GM12878 (cell line): ENCODE data around the gene DYNC1H1. TPM values are rescaled to one million over a fixed set of nuclear protein-coding genes. Genes with fewer than 3 reads are reported as not detected.

Experiments used
- ATAC-seq: fragments of 200-7000 bp; cut with Tn5 transposase; 3 replicates; pipeline ENCODE4 v1.9.1; 2020; ENCODE audit warnings: mild to moderate bottlenecking, moderate library complexity
- BruUV-seq: library from RNA; stranded (reverse); fragments of 400-500 nt; replicated peaks from 2 replicates; lab custom pipeline; 2021; lab: Mats Ljungman, UMichigan
- CTCF ChIA-PET: fragments of 300-600 bp; sonication (Branson Sonifier 250); formaldehyde crosslinking; extraction: SDS; loops from one replicate; lab custom pipeline; 2021; ENCODE audit warnings: inconsistent platforms; lab: Yijun Ruan, JAX
- POLR2A ChIA-PET: fragments of 350-600 bp; formaldehyde crosslinking; extraction: SDS; loops from one replicate; lab custom pipeline; 2021; ENCODE audit warnings: inconsistent platforms; lab: Charles Lee
- RAD21 ChIA-PET: fragments of 300-600 bp; sonication (Branson Sonifier 250); formaldehyde crosslinking; loops from one replicate; lab custom pipeline; 2023; ENCODE audit warnings: antibody characterized with exemption; ENCODE audit not compliant: unreplicated experiment; lab: Charles Lee
- SMC1A ChIA-PET: fragments of 300-600 bp; sonication (Branson Sonifier 250); formaldehyde crosslinking; loops from one replicate; lab custom pipeline; 2023; ENCODE audit not compliant: unreplicated experiment, uncharacterized antibody; lab: Charles Lee
- DNase-seq: peaks from one replicate; pipeline ENCODE4 v3.0.0-alpha.2; 2011; ENCODE audit warnings: low read depth, low spot score
- FAIRE-seq: peaks from 3 replicates; lab custom pipeline; 2011; peaks lifted over from hg19 to GRCh38; lab: Jason Lieb, UNC
- H2AFZ ChIP-seq: 2 replicates; pipeline ENCODE4 v1.6.0; 2011; ENCODE audit warnings: low read depth, low read length, control low read depth; ENCODE audit not compliant: control insufficient read depth
- H3K27ac ChIP-seq: 2 replicates; pipeline ENCODE4 v1.5.1; 2011; ENCODE audit warnings: control low read depth; ENCODE audit not compliant: control insufficient read depth, insufficient read depth
- H3K27me3 ChIP-seq, 2 experiments: replicated peaks in 1 of 2; 2 replicates each; pipeline versions ENCODE4 v1.6.0 to v1.6.1; 2011; ENCODE audit warnings: low read length in 1 of 2; ENCODE audit not compliant: control insufficient read depth in 2 of 2, insufficient read depth in 2 of 2
- H3K36me3 ChIP-seq, 2 experiments: 2 replicates each; pipeline ENCODE4 v1.5.1; 2011; ENCODE audit warnings: low read length in 1 of 2; ENCODE audit not compliant: control insufficient read depth in 2 of 2, insufficient read depth in 2 of 2
- H3K4me1 ChIP-seq: 2 replicates; pipeline ENCODE4 v1.6.1; 2011; ENCODE audit warnings: mild to moderate bottlenecking, low read length, moderate library complexity, mixed read lengths; ENCODE audit not compliant: control insufficient read depth, insufficient read depth
- H3K4me2 ChIP-seq: 2 replicates; pipeline ENCODE4 v1.6.0; 2011; ENCODE audit warnings: control low read depth; ENCODE audit not compliant: control insufficient read depth, insufficient read depth
- H3K4me3 ChIP-seq: fragments of 200-600 bp; sonication (generic); 2 replicates; pipeline ENCODE4 v1.5.1; 2016
- H3K79me2 ChIP-seq: 2 replicates; pipeline ENCODE4 v1.6.0; 2011; ENCODE audit warnings: low read length; ENCODE audit not compliant: control insufficient read depth, insufficient read depth
- H3K9ac ChIP-seq: 2 replicates; pipeline ENCODE4 v1.8.0; 2011; ENCODE audit warnings: low read length, control low read depth, mixed read lengths; ENCODE audit not compliant: control insufficient read depth, insufficient read depth
- H3K9me3 ChIP-seq: replicated peaks from 3 replicates; pipeline ENCODE4 v1.5.1; 2011; ENCODE audit warnings: mild to moderate bottlenecking, low read length; ENCODE audit not compliant: control insufficient read depth, insufficient read depth
- H4K20me1 ChIP-seq: 2 replicates; pipeline ENCODE4 v1.6.0; 2011; ENCODE audit not compliant: control insufficient read depth, insufficient read depth
- EED ChIP-seq: sonication (generic); IDR thresholded peaks from 2 replicates; pipeline ENCODE4 v1.6.1; 2016; ENCODE audit warnings: antibody characterized with exemption, low read depth
- EZH2 ChIP-seq: IDR thresholded peaks from 2 replicates; pipeline ENCODE4 v1.6.1; 2012; ENCODE audit warnings: low read depth, mild to moderate bottlenecking, control low read depth, inconsistent platforms, low read length, borderline replicate concordance; ENCODE audit not compliant: control insufficient read depth
- FOXM1 ChIP-seq: IDR thresholded peaks from 2 replicates; pipeline ENCODE4 v1.6.1; 2012; ENCODE audit warnings: low read depth, mild to moderate bottlenecking, inconsistent platforms, low read length, moderate library complexity
- GATAD2B ChIP-seq: fragments of 450-650 bp; conservative IDR thresholded peaks from 2 replicates; pipeline ENCODE4 v1.6.1; 2017; ENCODE audit warnings: low read depth, mild to moderate bottlenecking, moderate library complexity
- MXI1 ChIP-seq: fragments of 150-350 bp; IDR thresholded peaks from 2 replicates; pipeline ENCODE4 v1.6.1; 2011; ENCODE audit warnings: low read depth, mild to moderate bottlenecking, inconsistent platforms, low read length, improper control_type of control experiment
- NFXL1 ChIP-seq: fragments of 450-650 bp; IDR thresholded peaks from 2 replicates; pipeline ENCODE4 v1.6.1; 2017; ENCODE audit warnings: antibody characterized with exemption, mild to moderate bottlenecking, borderline replicate concordance
- NR2C2 ChIP-seq: IDR thresholded peaks from 2 replicates; pipeline ENCODE4 v1.6.1; 2011; ENCODE audit warnings: borderline replicate concordance, low read depth; ENCODE audit not compliant: control insufficient read depth, insufficient read length
- PAX5 ChIP-seq: IDR thresholded peaks from 2 replicates; pipeline ENCODE4 v1.6.1; 2011; ENCODE audit warnings: low read depth, low read length, borderline replicate concordance
- POLR2AphosphoS2 ChIP-seq: IDR thresholded peaks from 2 replicates; pipeline ENCODE4 v1.6.1; 2011; ENCODE audit warnings: low read depth, mild to moderate bottlenecking, low read length, improper control_type of control experiment, moderate library complexity
- POU2F2 ChIP-seq: IDR thresholded peaks from 3 replicates; pipeline ENCODE4 v1.6.1; 2011; ENCODE audit warnings: low read depth, mild to moderate bottlenecking, low read length, borderline replicate concordance
- SMAD5 ChIP-seq: IDR thresholded peaks from 2 replicates; pipeline ENCODE4 v1.6.1; 2016; ENCODE audit warnings: antibody characterized with exemption, low read depth
- STAT1 ChIP-seq: fragments of 450-650 bp; conservative IDR thresholded peaks from 2 replicates; pipeline ENCODE4 v1.6.1; 2014; ENCODE audit warnings: antibody characterized with exemption, mild to moderate bottlenecking
- ZNF24 ChIP-seq: fragments of 450-650 bp; IDR thresholded peaks from 2 replicates; pipeline ENCODE4 v1.6.1; 2017; ENCODE audit warnings: antibody characterized with exemption, mild to moderate bottlenecking
- ZNF274 ChIP-seq: IDR thresholded peaks from one replicate; pipeline ENCODE4 v1.8.0; 2011; ENCODE audit not compliant: insufficient read length, insufficient read depth
- WGBS: methylation state at CpG from one replicate; pipeline ENCODE4 v1.1.6; 2016; ENCODE audit warnings: low lambda C conversion rate; ENCODE audit not compliant: insufficient replicate concordance, insufficient coverage; ENCODE audit errors: missing lambda C conversion rate; 5-methylcytosine and 5-hydroxymethylcytosine counted together
- in situ Hi-C: fragments of 300-500 bp; cut with MboI; formaldehyde crosslinking; loops from 9 replicates; pipeline ENCODE4 v1.14.3; 2018; ENCODE audit warnings: mixed read lengths
- intact Hi-C: fragments of 100-400 bp; cut with micrococcal nuclease; formaldehyde crosslinking; loops from one replicate; pipeline ENCODE4 v1.14.2; 2022; ENCODE audit not compliant: unreplicated experiment
- polyA plus RNA-seq, 11 experiments: library from polyadenylated mRNA; depleted of rRNA in 4 of 11; unstranded in 6 of 11; stranded (reverse) in 5 of 11; fragments of >200 nt; fragmentation: Nextera tagmentation in 4 of 11; fragmentation: Illumina TruSeq in 1 of 11; extraction: Ambion mirVana in 4 of 11; extraction: Trizol in 1 of 11; gene quantifications; 1 replicate in 1 of 11; 2 replicates in 10 of 11; pipeline versions ENCODE4 v1.2.1 to v1.2.3, GENCODE V29; 2011 to 2016; ENCODE audit warnings: inconsistent platforms in 2 of 11, missing spikeins in 2 of 11, low read depth in 1 of 11
- total RNA-seq, 4 experiments: library from RNA; depleted of rRNA in 3 of 4; stranded (reverse); fragments of >200 nt in 3 of 4; fragmentation: Illumina TruSeq in 1 of 4; extraction: Trizol in 1 of 4; gene quantifications; 2 replicates each; pipeline versions ENCODE4 v1.2.1 to v1.2.3, GENCODE V29; 2013 to 2021
- TF ChIP-seq, protein P1 (sequence below): fragments of 450-650 bp; IDR thresholded peaks from 2 replicates; pipeline ENCODE4 v1.6.1; 2017; ENCODE audit warnings: borderline replicate concordance
- TF ChIP-seq, protein P2 (sequence below), 3 experiments: IDR thresholded peaks in 2 of 3; conservative IDR thresholded peaks in 1 of 3; 2 replicates each; pipeline ENCODE4 v1.5.1; 2011; ENCODE audit warnings: low read depth in 3 of 3, low read length in 3 of 3, mild to moderate bottlenecking in 3 of 3, control low read depth in 2 of 3, moderate library complexity in 2 of 3, inconsistent platforms in 1 of 3, mixed read lengths in 1 of 3; ENCODE audit not compliant: control insufficient read depth in 2 of 3, insufficient read depth in 1 of 3; ENCODE audit errors: extremely low read depth in 1 of 3
- TF ChIP-seq, protein P3 (sequence below): fragments of 450-650 bp; IDR thresholded peaks from 2 replicates; pipeline ENCODE4 v1.6.1; 2016; ENCODE audit warnings: mild to moderate bottlenecking, moderate library complexity, borderline replicate concordance

DYNC1H1 gene
- total and polyA plus RNA-seq, 10 of the 15 experiments (the other 5 are each of a cell fraction or from before 2014, with no cell fraction given) = 38.4 to 291 (median 111) TPM

DNA sequence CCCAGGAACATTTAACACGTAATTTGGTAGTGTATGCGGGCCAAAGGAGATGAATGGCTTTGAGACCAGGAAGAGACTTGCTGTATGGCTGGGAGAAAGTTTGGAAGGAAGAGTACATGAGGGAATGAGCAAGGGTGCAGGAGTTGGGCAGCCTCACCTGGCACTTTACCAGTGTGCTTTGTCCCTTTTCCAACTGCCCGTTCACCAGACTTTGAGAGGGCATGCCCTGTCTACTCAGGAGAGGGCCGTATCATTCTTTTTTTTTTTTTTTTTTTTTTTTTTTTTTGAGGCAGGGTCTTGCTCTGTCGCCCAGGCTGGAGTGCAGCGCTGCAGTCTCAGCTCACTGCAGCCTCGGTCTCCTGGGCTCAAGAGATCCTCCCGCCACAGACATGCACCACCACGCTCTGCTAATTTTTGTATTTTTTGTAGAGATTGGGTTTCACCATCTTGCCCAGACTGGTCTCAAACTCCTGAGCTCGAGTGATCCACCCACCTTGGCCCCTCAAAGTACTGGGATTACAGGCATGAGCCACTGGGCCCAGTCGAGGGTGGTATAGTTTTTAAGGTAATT is 6.5 kb downstream of the DYNC1H1 start:
- in situ Hi-C loops = no loop called here
- no peaks in the 10 kb centered on the region for H3K27me3 ChIP-seq
- no peaks in the 10 kb centered on the region for H3K9me3 ChIP-seq
- H3K79me2 ChIP-seq = peaks cover 44% of the 10 kb centered on the region
- no TSS peak for BruUV-seq
- H2AFZ ChIP-seq = no peak overlapping the region
- H3K27ac ChIP-seq = no peak overlapping the region
- ChIA-PET SMC1A (interaction anchor here (3.6 kb wide), 1 partner anchor 21 kb away, joined by 15 read pairs; no protein-coding TSS in a partner anchor), POLR2A (interaction anchor here (1.1 kb wide), 1 partner anchor 21 kb away, joined by 3 read pairs; no protein-coding TSS in a partner anchor), CTCF (interaction anchor here (0.7 to 3.4 kb wide), 4 partner anchors 10 to 351 kb away, joined by 3 to 18 read pairs (median 6); no protein-coding TSS in a partner anchor), RAD21 (interaction anchor here (0.6 kb wide), 1 partner anchor 72 kb away, joined by 3 read pairs; no protein-coding TSS in a partner anchor)
- no peak overlapping the region for H3K4me3 ChIP-seq
- H3K4me1 ChIP-seq = peaks cover 4% of the 10 kb centered on the region
- DNase-seq (no peak), FAIRE-seq (no peak), ATAC-seq (peak; percentile 48)
- no peak overlapping the region for H3K4me2 ChIP-seq
- H3K9ac ChIP-seq = no peak overlapping the region
- 0 out of 4 replicates have a peak, but pooled peaks cover 0 to 2% of the 10 kb centered on the region in 2 experiments for H3K36me3 ChIP-seq
- no peaks in the 10 kb centered on the region; the same call in 1 of the 2 replicates for H4K20me1 ChIP-seq
- intact Hi-C loops = no loop called here
- 81% methylated on average over 7 of the region's 11 CpGs for WGBS
- TF ChIP-seq EED = no peak
- no peak for TF ChIP-seq EZH2
- TF ChIP-seq NFXL1 = no peak
- TF ChIP-seq POLR2AphosphoS2 = no peak
- no peak for TF ChIP-seq ZNF24
- TF ChIP-seq, protein P1, sequence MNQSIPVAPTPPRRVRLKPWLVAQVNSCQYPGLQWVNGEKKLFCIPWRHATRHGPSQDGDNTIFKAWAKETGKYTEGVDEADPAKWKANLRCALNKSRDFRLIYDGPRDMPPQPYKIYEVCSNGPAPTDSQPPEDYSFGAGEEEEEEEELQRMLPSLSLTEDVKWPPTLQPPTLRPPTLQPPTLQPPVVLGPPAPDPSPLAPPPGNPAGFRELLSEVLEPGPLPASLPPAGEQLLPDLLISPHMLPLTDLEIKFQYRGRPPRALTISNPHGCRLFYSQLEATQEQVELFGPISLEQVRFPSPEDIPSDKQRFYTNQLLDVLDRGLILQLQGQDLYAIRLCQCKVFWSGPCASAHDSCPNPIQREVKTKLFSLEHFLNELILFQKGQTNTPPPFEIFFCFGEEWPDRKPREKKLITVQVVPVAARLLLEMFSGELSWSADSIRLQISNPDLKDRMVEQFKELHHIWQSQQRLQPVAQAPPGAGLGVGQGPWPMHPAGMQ = no peak
- TF ChIP-seq FOXM1 = no peak
- TF ChIP-seq, protein P2, sequence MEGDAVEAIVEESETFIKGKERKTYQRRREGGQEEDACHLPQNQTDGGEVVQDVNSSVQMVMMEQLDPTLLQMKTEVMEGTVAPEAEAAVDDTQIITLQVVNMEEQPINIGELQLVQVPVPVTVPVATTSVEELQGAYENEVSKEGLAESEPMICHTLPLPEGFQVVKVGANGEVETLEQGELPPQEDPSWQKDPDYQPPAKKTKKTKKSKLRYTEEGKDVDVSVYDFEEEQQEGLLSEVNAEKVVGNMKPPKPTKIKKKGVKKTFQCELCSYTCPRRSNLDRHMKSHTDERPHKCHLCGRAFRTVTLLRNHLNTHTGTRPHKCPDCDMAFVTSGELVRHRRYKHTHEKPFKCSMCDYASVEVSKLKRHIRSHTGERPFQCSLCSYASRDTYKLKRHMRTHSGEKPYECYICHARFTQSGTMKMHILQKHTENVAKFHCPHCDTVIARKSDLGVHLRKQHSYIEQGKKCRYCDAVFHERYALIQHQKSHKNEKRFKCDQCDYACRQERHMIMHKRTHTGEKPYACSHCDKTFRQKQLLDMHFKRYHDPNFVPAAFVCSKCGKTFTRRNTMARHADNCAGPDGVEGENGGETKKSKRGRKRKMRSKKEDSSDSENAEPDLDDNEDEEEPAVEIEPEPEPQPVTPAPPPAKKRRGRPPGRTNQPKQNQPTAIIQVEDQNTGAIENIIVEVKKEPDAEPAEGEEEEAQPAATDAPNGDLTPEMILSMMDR (IDR thresholded peaks at IDR 0.05 in 2 of 3, conservative IDR thresholded peaks at IDR 0.05 in 1 of 3; ENCODE audit: control insufficient read depth in 2 of 3, extremely low read depth in 1 of 3, insufficient read depth in 1 of 3, low read depth in 3 of 3, low read length in 3 of 3) = no peak
- TF ChIP-seq POU2F2 = no peak
- TF ChIP-seq, protein P3, sequence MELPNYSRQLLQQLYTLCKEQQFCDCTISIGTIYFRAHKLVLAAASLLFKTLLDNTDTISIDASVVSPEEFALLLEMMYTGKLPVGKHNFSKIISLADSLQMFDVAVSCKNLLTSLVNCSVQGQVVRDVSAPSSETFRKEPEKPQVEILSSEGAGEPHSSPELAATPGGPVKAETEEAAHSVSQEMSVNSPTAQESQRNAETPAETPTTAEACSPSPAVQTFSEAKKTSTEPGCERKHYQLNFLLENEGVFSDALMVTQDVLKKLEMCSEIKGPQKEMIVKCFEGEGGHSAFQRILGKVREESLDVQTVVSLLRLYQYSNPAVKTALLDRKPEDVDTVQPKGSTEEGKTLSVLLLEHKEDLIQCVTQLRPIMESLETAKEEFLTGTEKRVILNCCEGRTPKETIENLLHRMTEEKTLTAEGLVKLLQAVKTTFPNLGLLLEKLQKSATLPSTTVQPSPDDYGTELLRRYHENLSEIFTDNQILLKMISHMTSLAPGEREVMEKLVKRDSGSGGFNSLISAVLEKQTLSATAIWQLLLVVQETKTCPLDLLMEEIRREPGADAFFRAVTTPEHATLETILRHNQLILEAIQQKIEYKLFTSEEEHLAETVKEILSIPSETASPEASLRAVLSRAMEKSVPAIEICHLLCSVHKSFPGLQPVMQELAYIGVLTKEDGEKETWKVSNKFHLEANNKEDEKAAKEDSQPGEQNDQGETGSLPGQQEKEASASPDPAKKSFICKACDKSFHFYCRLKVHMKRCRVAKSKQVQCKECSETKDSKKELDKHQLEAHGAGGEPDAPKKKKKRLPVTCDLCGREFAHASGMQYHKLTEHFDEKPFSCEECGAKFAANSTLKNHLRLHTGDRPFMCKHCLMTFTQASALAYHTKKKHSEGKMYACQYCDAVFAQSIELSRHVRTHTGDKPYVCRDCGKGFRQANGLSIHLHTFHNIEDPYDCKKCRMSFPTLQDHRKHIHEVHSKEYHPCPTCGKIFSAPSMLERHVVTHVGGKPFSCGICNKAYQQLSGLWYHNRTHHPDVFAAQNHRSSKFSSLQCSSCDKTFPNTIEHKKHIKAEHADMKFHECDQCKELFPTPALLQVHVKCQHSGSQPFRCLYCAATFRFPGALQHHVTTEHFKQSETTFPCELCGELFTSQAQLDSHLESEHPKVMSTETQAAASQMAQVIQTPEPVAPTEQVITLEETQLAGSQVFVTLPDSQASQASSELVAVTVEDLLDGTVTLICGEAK = no peak
- no peak for TF ChIP-seq ZNF274
- TF ChIP-seq SMAD5 = no peak
- no peak for TF ChIP-seq STAT1
- no peak for TF ChIP-seq NR2C2
- no peak for TF ChIP-seq MXI1
- TF ChIP-seq PAX5 = no peak
- TF ChIP-seq GATAD2B = no peak
